Colon (tissue), 2 donors: Measurements from ENCODE around the gene DBET.
"Not testable (repeated sequence)": the region's sequence is repeated elsewhere in the genome, so short reads cannot be mapped to it uniquely, and the experiment has no call there.

Experiments used
- FAIRE-seq: peaks from 2 replicates; lab custom pipeline; 2012; peaks lifted over from hg19 to GRCh38; lab: Jason Lieb, UNC
- donor health status: control.
- donor health status: control.

DBET gene

DNA sequence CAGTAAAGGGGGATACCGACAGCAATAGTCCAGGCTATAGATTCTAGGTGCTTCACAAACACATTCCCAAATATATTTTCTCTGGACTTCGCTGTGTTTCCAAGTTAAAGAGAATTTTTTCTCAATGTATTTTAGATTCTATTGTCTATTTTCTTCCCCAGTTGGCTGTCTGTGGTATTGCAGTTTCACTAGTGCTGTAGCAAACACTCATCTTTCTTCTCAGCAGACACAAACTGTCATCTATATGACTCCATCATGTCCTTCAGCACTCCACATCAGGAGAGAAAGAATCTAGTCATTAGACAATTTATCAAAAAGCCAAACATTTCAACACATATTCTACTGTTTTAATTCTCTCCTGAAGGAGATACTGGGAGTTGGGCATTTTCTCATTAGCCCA is at the start of gene DBET:
TSS of gene DBET (plus strand) at position 161 of the 400 bp plus-strand sequence.
- not testable (repeated sequence) for FAIRE-seq

- no peak for FAIRE-seq
These were observed 49.3 kb upstream of the DBET start for GRCh38 chr4:190014771-190015537.

- no peak for FAIRE-seq
These were observed 48.5 kb upstream of the DBET start for GRCh38 chr4:190015538-190016368.

DNA sequence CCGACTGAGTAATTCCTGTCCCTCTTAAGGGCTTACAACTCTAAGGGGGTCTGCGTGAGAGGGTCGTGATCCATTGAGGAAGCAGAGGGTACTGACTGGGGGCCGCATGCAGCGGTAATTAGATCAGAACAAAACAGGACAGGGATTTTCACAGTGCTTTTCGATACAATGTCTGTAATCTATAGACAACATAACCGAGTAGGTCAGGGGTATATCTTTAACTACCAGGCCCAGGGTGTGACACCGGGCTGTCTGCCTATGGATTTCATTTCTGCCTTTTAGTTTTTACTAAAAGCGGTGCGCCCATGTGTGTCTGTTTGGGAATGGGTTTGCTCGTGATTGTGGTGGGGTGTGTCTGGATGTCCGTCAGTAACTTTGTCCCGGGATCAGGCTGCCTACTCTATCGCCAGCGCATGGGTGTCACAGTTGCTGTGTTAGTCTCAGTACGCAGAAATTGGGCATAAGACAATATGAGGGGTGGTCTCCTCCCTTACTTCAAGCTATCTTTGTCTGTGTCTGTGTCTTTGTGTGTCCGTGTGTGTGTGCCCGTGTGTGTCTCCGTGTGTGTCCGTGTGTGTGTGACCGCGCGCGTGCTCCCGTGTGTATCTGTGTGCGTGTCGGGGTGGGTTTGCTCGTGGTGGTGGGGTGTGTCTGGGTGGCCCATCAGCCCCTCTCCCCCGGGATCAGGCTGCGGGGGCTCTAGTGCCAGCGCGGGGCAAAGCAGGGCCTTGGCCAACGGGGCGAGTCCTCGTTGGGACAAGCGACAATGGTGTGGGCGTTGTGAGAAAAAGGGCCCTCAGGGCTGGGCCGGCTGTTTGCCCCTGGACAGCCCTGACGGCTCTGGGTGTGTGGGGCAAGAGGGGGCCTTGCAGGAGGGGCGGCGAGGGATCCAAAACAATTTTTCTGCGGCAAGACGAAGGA is 47.7 kb upstream of the DBET start:
- no peak for FAIRE-seq

- no peak for FAIRE-seq
These were observed 46.7 kb upstream of the DBET start for GRCh38 chr4:190017357-190018200.

DNA sequence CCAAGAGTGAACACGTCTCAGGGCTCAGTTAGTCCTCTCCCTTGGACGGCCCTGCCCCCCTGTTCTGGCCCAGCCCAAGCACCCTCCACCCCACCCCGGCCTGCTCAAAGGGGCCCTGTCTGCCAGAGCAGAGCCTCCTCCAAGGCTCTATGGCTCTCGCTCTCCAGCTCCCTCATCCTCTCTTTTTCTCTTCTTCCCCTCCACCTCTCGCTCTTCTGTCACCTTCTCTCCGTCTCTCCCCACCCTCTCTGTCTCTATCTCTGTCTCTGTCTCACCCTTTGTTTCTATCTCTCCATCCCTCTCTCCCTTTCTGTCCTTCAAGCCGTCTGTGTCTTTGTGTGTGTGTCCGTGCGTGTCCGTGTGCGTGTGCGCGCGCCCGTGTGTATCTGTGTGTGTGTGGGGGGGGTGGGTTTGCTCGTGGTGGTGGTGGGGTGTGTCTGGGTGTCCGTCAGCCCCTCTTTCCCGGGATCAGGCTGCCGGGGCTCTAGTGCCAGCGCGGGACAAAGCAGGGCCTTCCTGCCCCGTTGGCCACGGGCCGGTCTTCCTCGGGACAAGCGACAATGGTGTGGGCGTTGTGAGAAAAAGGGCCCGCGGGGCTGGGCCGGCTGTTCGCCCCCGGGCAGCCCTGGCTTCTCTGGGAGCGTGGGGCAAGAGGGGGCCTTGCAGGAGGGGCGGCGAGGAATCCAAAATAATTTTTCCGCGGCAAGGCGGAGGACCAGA is 45.9 kb upstream of the DBET start:
- FAIRE-seq = no peak

GRCh38 chr4:190019023-190019858 is 45.1 kb upstream of the DBET start:
- FAIRE-seq = no peak

DNA sequence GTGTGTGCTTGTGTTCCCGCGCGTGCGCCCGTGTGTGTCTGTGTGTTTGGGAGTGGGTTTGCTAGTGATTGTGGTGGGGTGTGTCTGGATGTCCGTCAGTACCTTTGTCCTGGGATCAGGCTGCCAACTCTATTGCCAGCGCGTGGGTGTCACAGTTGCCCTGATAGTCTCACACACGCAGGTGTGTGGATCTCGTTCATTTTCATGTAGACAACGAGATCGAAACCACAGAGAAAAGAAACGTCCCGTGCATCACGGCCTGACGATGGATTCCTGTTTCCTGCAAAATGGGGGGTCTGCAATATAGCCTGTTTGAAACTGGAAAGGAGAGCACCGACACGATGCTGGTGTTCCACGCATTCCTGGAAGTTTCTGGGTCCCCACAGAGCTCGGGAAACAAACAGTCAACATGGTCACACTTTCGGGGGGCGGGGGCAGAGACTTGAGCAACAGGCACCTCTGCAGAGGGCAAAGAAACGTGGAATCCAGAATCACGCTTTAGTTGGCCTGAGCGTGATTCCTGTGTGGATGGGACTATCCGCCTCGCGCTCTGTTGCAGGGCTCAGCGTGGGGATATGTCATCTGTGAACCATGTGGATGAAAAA is 44.3 kb upstream of the DBET start:
- FAIRE-seq = not testable (repeated sequence)

- FAIRE-seq = no peak
These were observed 43.2 kb upstream of the DBET start for GRCh38 chr4:190020790-190021717.

- not testable (repeated sequence) for FAIRE-seq
These were observed 42.3 kb upstream of the DBET start for GRCh38 chr4:190021973-190022372.

DNA sequence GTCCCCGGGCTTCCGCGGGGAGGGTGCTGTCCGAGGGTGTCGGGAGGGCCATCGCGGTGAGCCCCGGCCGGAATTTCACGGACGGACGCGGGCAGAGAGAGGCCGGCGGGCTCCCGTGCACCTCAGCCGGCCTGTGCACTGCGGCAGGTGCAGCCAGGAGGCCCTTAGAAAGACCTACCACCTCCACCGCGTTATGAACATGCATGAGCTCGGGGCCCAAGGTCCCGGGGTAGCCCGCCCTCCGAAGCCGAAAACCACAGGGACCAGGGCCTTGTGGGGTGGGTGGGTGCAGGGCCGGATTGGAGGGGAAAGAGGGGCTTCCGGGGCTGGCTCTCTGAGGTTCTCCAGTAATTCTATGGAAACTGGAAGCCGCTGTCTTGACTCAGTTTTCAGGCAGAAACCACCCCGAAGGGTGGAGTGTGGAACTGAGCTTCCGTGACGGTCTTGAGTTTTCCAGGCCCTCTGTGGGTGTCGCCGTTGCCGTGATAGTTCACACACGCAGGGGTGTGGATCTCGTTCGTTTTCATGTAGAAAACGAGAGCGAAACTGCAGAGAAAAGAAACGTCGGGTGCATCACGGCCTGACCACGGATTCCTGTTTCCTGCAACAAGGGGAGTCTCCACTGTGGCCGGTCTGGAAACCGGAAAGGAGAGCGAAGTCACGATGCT is 41.6 kb upstream of the DBET start:
- FAIRE-seq = not testable (repeated sequence)

- not testable (repeated sequence) for FAIRE-seq
These were observed 37.1 kb upstream of the DBET start, which contains the start of gene FRG2 for GRCh38 chr4:190027156-190027555. Gene FRG2, minus strand, starts transcription at chr4:190027256. Its CDS starts 52 bp downstream, at chr4:190027204.

GRCh38 chr4:190031264-190031663 is 33.0 kb upstream of the DBET start:
- FAIRE-seq = not testable (repeated sequence)

DNA sequence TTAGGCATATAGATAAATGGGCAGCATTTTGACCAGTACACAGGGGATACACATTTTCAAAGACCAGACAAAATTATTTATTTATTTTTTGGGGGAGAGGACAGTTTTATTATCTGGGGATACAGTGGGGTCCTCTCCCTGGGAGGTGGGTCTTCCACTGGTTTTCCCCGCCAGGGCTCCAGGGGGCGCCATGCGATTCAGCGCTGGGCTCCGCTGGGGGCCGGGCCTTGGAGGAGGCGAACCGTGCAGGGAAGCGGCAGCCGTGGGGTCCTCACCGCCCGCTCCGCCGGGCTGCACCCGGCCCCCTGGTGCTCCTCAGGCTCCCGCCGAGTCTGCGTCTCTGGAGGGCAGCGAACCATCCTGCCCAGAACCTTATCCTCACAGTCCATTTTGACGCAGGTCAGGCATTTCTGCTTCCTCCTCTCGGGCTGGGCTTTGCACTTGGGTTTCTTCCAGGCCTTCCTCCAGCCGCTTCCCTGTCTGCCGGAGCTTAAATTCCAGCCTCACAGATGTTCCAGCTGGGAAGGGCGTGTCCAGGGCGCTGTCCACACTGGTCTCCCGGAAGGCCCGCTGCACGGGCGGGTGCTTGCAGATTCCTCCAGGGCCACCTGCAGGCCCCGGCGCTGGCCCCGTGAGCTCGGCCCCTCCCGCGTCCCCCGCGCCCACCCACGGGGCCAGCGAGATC is 26.5 kb upstream of the DBET start:
- not testable (repeated sequence) for FAIRE-seq

DNA sequence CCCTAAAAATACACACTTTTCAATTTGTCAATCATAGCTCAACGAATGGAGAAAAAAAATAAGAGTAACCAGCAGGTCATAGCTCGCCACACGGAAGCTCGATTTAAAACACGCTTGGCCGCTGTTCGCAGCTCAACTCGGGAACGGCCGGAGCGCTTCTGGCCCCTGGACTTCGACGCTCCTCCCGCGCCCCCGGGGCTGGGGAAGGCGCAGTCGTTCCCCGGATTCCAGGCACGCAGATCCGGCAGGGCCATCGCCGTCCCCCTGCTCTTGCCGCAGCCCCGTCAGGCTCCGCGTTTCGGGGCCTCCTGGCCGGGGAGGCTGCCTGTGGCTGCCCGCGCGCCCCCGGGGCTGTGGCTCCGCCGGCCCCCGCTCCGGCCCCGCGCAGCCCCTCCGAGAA is 23.4 kb upstream of the DBET start:
- not testable (repeated sequence) for FAIRE-seq

DNA sequence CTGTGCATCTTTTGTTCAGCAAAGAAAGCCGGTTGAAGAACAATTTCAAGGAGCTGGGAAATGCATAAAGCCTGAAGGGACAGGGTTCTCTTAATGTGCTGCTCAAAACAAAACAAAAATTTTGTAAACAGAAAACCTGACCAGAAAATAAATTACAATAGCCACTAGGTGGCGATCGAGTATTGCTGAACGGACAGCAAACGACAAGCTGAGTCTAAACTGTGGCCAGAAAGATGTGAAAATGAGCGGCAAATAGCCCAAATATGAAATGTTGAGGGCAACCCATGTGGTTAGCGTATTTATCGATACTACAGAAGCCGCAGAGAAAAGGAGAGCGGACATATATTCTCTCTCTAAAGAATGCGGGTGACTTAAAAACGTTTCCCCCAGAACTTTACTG is 16.7 kb upstream of the DBET start:
- FAIRE-seq = not testable (repeated sequence)
